GM19240 (cell line): ENCODE measurements around the gene GBA3.

Experiments
- DNase-seq: peaks from one replicate; pipeline ENCODE4 v3.0.0; 2011; ENCODE audit warnings: low spot score; ENCODE audit not compliant: insufficient read length

GBA3 gene

DNA sequence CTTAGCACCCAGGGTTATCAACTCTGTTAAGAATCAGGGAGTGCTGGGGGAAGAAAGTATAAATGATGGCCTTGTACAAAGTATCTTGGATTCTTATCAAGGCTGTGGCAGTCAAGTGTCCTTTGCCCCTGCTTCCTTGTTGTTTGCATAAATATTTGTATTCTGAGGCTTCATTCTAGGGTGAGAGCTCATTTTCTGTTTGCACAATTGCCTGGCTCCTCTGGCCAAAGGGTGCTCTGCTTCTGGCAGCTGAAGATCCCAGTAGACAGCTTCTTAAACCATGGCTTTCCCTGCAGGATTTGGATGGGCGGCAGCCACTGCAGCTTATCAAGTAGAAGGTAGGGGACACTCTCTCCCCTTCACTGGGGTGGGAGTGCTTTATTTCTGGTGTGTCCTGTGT lies at the start of gene GBA3:
TSS of gene GBA3 (plus strand) at position 202 of the 400 bp plus-strand sequence.
- DNase-seq, result no peak

DNA sequence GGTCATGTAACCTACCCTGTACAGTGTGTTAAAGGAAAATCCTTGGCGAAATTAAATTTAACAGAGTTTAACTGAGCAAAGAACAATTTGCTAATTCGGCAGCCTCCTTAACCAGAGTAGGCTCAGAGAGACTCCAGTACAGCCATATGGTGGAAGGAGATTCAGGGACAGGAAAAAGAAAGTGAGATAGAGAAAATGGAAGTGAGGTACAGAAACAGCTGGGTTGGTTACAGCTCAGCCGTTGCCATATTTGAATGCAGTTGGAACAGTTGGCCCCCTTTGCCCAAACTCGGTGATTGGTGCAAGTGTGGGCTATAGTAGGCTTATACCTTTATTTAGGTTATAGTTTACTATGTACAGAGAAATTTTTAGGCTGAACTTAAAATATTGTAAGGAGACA lies 48.8 kb upstream of the GBA3 start:
- no peak for DNase-seq

DNA sequence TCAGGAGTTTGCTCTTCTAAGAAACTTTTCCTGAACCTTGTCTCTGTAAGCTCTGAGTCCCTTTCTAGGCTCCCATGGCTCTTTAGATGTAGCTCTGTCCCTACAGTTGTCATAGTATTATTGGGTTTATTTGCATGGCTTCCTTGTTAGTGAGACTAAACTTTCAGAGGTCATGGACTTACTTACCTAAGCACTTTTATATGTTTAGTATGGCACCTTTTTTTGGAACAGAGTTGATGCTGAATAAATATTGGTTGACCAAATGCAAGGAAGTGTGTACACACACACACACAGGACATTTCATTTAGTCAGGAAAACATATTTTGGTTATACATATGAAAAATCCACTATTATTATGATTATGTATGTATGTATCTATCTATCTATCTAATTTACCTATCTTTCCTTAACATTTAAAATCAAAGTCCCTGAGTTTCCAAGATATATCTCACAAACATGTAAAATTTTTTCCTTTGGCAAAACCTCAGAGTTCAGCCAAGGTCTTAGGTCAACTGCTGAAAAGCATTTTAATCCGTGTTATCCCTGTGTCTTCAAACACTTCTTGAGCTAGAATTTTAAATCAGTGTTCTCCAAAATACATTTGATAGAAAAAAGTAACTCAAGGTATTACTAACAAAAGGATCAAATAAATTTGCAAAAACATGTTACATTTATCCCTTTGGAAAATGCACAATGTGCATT lies 47.1 kb upstream of the GBA3 start:
- DNase-seq, result no peak

DNA sequence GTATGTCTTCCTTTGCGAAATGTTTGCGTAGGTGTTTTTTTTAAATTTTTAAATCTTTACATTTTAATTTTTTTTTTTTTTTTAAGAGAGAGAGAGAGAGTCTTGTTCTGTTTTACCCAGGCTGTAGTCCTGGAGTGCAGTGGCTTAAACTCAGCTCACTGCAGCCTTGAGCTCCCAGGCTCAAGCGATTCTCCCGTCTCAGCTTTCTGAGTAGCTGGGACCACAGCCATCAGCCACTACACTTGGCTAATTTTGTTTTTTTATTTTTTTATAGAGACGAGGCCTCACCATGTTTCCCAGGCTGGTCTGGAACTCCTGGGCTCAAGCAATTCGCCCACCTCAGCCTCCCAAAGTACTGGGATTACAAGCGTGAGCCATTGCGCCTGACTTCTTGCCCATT lies 43.7 kb upstream of the GBA3 start:
- DNase-seq, result no peak

DNA sequence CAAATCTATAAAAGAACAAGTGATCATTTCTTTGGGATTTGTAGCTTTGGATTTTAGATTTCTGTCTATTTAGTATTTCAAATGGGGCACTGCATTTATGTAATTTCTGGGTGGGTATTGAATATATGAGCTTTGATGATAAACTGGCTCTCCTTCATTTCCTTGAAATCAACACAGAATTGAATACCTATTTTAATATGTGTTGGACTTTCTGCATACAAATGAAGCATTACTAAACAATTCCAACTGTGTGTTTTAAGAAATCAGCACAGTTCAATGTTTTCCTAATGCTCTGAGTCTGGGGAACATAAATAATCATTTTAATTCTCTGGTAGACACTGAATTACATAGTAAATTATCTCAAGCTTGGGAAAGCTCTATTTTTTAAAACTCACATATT lies 42.0 kb upstream of the GBA3 start:
- no peak for DNase-seq

DNA sequence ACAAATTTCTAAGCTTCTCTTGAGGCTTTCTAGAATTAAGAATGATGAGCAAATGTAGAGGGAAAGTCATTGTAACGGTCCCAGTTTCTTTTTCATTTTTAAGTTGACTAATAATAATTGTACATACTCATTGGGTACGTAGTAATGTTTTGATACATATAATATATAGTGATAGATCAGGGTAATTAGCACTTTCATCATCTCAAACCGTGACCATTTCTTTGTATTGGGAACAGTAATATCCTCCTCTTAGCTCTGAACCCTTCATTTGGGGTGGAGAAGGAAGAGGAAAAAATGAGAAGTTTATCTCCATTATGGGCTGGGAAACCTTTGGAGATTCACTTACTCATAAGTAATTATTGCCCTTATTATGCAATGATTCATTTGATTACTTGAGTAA lies 39.0 kb upstream of the GBA3 start:
- no peak for DNase-seq

DNA sequence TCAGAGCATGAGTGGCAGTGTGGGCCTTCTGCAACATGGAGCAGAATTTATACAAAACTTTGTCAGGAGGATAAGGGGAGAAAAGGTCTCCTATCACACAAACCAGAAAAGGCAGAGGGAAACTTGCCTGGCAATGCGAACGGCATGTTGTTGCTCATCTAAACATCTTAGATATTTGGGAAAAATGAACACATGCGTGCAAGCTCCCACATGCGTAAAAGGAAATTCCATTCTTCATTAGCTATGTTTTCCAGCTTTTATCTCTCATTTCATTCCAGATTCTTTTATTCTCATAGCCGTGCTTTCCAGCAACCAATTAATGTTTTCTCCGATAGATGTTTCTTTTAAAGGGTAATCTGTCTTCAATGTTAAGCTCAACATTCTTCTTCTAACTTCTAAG lies 31.3 kb upstream of the GBA3 start:
- no peak for DNase-seq

DNA sequence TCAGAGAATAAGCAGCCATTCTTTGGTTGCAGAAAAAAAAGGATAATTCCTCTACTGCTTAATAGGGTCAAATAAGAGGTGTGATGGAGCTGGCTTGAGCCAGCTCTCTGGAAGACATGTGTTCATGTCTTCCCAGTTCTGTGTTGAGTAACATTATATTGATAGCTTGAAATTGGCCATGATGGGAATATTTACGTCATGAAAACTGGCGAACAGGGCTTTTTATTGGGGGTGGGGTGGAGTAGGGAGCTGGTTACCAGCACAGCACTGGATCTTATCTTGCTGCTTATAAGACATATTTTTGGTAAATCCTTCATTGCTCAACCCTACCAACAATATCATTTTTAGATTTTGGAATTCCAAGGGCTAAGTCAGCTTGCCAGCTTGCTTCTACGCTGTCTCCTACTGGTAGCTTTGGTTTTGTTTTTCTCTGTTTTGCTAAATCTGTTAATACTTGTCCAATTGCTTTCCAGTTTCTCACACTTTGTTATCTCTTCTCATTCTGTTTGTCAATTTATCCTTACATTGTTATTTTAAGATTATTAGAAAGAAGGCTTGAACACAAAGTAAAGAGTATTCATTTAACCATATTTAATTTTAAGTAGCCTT lies 25.3 kb upstream of the GBA3 start:
- no peak for DNase-seq

DNA sequence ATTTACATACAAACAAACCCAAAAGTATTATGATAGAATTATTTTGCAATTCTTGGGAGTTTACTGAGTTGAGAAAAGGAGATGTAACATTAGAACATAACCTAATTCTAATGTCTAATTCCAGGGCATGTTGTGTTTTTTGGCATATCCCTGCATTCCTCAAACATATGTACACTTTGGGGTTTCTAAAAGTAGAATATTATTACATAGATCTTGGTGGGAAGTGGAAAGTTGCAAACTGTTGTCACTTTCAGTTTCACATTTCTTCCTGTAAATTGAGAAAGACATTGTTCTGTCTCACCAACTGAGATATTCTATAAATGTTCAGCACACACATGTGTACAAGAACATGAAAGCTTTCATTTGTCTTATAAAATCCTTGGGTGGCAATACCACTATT lies 24.4 kb upstream of the GBA3 start:
- DNase-seq, result no peak

DNA sequence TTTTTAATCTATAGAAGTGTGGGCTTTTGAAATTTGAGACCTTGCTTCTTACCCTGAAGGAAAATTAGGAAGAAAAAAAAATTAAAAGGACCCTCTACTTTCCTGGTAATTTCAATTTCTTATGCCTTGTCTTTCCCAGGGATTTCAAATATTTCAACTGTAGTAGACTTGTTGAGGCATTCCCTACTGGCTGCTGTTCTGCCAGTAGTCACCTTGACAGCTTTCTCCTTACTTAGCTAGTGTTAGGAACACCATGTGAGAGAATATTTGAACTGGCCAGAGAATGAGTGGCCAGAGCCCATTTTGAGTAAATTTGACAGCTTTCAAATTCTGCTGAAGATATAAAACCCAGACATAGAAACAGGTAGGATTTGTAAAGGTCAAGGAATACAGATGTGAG lies 24.0 kb upstream of the GBA3 start:
- DNase-seq, result no peak

DNA sequence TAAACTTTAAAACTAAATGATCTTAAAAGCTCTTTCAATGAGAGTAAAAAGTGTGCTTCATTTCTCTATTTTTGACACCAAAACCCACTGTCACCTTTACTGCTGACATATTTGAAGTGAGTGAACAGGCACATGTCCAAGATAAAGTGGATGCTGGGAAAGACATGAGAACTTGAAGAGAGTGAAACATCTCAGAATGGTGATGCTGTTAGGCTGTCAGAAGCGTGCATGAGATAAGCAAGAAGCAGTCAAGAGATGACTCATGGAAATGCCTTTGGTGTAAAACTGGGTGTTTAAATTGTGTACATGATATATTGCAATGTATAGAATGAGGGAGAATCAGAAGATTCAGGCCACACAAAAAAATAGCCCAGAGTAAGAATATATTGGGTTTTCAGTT lies 21.8 kb upstream of the GBA3 start:
- no peak for DNase-seq

DNA sequence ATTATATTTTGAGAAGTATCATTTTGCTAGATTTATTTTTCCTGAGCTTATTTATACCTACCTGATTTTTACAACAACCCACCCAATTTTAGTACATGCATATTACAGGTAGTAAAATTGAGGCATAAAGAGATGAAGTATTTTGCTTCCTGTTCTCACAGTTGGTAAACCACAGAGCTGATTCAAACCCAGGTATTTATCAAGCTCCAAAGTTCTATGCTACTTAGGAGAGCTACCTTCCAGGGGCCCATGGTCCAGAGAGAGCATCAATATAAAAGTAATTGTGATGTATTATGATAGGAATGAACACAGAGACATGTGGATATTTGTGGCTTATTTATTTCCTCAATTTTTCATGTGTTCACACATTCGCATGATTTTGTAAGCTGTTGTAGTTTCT lies 20.2 kb upstream of the GBA3 start:
- DNase-seq, result no peak

DNA sequence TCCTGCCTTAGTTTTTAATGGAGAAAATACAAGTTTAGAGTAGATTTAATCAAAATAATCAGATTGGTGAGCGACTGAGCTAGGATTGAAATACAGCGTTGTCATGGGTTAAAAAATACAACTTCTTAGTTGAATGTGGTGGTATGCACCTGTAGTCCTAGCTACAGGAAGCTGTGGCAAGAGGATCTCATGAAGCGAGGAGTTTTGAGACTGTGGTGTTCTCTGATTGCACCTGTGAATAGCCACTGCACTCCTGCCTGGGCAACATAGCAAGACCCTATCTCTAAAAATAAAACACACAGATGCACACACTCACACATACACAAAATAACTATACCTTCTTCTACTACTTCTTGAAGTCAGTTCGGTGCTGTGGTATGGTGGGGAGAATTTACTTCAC lies 19.8 kb upstream of the GBA3 start:
- DNase-seq, result no peak

DNA sequence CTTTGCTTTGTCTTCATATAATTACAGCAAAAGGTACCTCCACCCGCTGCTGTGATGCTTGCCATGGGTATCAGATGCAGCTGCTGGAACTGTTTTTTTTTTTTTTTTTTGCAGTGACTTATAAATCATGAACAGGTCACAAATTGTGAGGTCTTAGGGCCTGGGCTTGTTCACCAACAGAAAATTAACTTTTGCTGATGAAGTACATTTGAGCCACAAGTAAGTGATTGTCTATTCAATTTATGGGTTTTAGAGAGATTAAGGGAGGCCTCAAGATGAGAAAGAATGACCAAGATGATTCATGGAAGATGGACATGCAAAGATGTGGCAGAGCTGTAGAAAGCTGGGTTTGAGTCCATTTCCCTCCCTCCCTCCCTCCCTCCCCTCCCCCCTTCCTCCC lies 18.0 kb upstream of the GBA3 start:
- no peak for DNase-seq

DNA sequence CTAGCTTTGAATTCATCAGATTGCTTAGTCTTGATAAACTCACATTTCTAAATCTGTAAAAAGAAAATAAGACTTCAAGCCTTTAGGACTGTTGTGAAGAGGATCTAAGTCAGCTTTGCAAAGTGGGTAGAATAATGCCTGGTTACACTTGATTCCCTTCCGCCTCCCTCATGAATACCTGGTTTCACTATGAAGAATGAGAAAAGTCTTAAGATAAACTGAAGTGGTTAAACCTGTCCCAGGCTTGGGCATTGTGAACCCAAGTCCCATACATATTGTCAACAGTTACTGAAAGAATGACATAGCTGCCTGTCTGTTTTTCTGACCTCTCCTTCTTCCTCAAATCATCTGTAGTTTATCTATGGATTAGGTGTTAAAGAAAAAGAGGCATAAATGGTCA lies 16.7 kb upstream of the GBA3 start:
- DNase-seq, result no peak

DNA sequence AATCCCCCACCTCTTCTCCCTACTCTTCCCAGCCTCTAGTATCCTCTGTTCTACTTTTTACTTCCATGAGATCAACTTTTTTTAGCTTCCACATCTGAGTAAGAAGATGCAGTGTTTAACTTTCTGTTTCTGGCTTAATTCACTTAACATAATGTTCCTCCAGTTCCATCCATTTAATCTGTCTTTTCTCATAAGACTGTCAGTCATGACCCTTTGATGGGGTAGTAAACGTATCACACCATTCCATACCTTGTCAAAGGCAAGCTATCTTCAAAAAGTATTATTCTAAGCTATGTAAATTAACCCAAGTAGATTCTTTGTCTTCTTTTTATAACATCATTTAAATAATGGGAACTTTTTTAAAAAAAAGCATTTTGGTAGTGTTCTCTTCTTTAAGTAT lies 15.0 kb upstream of the GBA3 start:
- no peak for DNase-seq

DNA sequence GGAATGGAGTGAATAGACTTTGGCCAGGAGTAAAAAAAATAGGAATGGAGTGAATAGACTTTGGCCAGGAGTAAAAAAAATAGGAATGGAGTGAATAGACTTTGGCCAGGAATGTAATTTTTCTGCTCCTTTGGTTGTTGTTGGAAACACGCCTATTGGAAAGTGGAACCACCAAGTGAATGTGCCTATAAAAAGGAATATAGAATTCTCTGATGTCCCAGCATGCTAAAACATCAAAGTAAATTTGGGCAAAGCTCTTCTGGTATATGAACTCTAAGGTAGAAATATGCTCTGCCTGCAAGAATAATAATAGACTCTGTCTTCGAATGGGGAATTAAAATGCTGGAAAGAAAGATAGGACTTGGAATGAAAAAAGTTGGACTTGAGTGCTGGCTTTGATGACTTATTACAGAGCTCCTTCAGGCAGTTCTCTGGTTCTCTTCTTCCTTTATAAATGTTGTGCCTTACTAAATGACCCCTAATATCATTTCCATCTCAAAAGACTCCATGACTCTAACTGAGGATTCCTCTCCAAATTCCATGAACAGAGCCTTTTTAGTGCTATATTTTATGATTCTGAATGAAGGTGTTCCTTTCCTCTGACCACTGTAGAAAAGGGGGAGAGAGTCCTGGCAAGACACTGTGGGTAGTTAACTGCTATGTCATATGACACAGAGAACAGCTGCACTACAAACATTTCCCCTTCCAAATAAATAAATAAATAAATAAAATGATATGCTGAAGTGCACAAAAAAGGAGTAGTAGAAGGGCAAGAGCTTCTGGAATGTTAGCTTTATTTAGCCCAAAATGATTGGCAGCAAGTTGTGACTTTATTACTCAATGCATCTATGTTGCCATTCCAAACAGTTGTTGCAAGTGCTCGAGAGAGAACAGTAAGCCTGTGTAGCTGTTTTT lies 13.5 kb upstream of the GBA3 start:
- no peak for DNase-seq

DNA sequence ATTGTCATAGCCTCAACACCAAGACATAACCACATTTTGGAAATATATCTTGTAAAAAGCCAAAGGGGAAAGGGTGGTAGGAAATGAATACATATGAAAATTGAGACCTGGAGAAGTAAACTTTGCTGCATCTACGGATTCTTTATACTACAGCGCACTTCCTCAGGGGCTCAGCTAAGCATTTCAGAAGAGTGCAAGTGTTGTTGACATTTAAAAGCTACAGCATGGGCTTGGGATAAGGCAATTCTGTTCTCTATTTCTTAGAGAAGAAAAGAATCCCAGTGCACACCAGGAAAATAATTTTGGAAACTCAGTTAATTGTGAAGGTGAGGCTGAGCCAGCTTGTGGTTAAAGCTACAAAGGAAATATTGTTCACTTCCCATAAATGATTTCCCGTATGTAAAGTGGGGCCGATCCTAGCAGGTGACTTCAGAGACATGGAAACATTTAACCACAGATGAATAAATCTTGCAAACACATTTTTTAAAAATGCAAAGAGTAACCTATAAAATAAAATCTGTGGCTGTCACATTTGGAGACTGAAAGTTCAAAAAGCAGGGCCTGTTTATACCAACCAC lies 12.6 kb upstream of the GBA3 start:
- DNase-seq, result no peak

DNA sequence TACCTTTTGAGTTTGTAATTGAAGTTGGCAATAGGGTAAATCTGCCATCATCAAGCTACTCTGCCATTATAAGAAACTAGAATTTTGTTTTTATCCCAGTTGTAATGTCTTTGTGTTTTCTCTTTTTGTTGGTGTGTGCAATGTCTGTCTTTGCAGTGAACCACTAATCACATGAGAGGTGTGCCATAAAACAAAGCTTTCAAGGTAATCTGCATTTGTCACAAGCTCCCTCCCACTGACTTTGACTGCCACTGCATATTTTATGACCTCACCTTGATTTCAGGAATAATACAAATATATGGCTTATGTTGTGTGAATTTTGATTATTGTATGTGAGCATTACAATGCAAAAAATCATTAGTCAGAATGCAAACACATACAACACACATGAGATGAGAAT lies 9.0 kb upstream of the GBA3 start:
- DNase-seq, result no peak

DNA sequence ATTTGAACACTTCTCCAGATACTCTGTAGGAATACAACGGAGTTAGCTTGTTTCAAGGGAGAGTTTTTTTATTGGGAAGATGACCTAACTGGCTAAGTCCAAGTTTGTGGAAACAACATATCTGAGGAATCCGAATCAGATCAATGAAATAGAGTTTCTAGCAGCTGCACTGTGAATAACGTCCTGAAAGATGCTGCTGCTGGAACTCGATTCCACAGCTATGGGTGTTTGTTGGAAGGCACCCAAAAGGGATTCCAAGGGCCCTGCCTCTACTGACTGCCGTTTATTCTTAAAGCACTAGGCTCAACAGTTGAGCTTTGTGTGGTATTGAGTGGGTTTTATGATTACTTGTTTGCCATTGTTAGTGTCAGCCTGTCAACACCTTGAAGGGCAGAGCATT lies 6.6 kb upstream of the GBA3 start:
- no peak for DNase-seq

DNA sequence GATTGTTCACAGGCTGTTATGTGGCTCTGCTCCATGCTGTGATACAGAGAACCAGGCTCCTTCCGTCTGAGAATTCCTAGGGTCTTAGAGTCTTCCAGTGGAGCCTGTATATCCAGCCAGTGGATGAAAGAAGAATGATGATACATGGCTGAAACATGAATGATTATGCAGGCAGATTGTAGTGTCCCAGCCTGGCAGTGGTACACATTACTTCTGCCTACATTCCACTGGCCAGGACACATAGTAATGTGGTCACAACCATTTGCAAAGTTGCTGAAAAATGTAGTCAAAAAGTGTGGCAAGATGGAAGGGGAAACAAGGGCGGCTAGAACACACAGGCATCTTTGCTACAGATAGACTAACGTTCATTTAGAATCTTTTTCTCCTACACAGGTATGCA lies 4.5 kb upstream of the GBA3 start:
- DNase-seq, result no peak

DNA sequence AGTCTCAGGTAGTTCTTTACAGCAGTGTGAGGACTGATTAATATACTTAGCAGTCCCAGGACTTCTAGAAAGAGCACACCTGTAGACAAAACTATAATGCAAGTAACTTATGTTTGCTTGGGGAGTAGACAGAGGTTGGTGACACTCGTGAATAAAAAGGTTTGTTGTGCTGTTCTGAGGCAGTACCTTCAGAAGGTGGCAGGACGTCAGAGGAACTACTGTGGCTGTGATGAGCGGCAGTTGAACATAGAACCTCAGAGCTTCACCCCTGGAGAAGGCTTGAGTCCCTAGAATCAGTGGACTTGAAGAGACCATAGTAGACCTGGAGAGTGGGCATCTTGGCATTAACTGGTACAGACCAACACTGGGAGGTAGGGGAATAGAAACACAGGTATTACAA lies 3.3 kb upstream of the GBA3 start:
- no peak for DNase-seq
